ENCODE data around the gene ZRANB3.
"Not testable (repeated sequence)": the region's sequence is repeated elsewhere in the genome, so short reads cannot be mapped to it uniquely, and the experiment has no call there.

The ZRANB3 gene

DNA sequence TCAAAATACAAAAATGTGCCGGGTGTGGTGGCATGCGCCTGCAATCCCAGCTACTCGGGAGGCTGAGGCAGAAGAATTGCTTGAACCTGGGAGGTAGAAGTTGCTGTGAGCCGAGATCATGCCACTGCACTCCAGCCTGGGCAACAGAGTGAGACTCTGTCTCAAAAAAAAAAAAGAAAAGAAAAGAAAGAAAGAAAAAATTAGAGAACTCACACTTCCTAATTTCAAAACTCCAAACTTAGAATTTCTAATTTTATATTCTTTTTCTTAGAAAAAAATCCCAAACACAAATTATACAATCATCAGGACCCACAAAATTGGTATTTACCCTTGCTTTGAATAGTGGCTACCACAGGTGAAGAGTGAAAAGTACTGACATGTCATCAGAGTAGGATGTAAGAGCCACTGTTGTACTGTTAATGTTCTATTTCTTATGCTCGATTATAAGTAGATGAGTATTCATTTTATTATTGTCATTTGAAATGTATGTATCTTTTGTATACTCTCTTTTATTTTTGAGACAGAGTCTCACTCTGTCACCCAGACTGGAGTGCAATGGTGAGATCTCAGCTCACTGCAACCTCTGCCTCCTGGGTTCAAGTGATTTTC is 182.8 kb downstream of the ZRANB3 start:
- Mint-ChIP-seq H3K9me3 (peaks cover 13 to 21% of the 10 kb centered on the region in 2 donors), H3K36me3 (peaks cover 22 to 37% of the 10 kb centered on the region in 2 donors)
- H3K27me3 Mint-ChIP-seq; H3K4me3 Mint-ChIP-seq; DNase-seq; ATAC-seq (replicated peaks); H3K4me1 Mint-ChIP-seq; H3K27ac Mint-ChIP-seq: not testable (repeated sequence)

DNA sequence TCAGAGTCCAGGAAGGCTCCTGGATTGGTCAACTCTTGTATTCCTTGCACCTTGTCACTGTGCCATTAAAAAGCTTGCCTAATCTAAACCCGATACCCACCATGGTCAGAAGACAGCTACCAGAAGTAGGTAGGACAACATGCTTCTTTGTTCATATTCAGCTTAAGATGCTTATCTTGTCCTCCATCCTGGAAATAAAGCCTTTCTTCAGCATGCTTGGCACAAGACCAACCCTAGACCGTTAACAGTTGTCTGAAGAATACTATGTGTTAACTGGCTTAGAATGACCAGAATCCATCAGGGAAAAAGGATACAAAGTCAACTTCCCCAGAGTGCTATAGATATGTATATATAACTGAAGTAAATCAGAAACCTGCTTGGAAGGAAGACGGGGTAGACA is 193.9 kb downstream of the ZRANB3 start:
- Mint-ChIP-seq H3K9me3 (peaks cover 7 to 9% of the 10 kb centered on the region in 2 donors), H3K4me3 (no peak overlapping the region), H3K36me3 (peaks cover 16 to 21% of the 10 kb centered on the region in 2 donors), H3K27me3 (no peaks in the 10 kb centered on the region), H3K4me1 (peaks cover 0 to 11% of the 10 kb centered on the region in 2 donors), H3K27ac (no peak overlapping the region)
- ATAC-seq (replicated peaks) = no peak
- DNase-seq = no peak

DNA sequence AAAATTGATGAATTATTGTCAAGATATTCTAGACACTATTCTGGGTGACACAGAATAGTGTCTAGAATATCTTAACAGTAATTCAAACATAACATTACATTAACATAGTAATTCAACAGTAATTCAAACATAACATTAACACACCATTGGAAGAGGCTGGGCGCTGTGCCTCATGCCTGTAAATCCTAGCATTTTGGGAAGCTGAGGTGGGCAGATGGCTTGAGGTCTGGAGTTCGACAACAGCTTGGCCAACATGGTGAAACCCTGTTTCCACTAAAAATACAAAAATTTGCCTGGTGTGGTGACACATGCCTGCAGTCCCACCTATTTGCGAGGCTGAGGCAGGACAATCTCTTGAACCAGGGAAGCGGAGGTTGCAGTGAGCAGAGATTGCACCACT is 195.8 kb downstream of the ZRANB3 start:
- Mint-ChIP-seq H3K27ac (no peak overlapping the region), H3K4me3 (no peak overlapping the region), H3K4me1 (peaks cover 0 to 11% of the 10 kb centered on the region in 2 donors), H3K27me3 (no peaks in the 10 kb centered on the region), H3K9me3 (peaks cover 12 to 13% of the 10 kb centered on the region in 2 donors), H3K36me3 (peaks cover 16 to 20% of the 10 kb centered on the region in 2 donors)
- ATAC-seq (replicated peaks) = no peak
- no peak for DNase-seq

DNA sequence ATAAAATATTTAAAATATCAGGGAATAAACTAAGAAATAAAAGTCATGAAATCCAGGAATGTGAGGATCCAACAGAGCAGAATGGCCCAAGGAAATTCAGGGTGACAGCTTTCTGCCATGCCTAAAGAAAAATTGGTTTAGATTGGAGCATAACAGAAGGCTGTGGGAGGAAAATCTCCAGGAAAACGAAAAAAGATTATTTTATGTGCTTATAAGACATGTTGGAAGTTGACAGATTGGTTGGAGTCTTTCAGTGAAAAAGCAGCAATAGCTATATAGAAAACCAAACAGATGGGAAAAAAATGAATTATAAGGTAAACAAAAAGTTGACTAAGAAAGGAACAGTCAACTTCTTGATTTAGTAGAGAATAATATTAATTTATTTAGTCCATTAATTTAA is 203.9 kb downstream of the ZRANB3 start:
- ATAC-seq (replicated peaks) (no peak), DNase-seq (no peak)
- peaks cover 24% of the 10 kb centered on the region in 2 donors for H3K9me3 Mint-ChIP-seq
- no peaks in the 10 kb centered on the region for H3K27me3 Mint-ChIP-seq
- H3K36me3 Mint-ChIP-seq = peaks cover 10 to 13% of the 10 kb centered on the region in 2 donors
- no peak overlapping the region for H3K4me3 Mint-ChIP-seq
- H3K27ac Mint-ChIP-seq = no peak overlapping the region
- no peaks in the 10 kb centered on the region for H3K4me1 Mint-ChIP-seq

DNA sequence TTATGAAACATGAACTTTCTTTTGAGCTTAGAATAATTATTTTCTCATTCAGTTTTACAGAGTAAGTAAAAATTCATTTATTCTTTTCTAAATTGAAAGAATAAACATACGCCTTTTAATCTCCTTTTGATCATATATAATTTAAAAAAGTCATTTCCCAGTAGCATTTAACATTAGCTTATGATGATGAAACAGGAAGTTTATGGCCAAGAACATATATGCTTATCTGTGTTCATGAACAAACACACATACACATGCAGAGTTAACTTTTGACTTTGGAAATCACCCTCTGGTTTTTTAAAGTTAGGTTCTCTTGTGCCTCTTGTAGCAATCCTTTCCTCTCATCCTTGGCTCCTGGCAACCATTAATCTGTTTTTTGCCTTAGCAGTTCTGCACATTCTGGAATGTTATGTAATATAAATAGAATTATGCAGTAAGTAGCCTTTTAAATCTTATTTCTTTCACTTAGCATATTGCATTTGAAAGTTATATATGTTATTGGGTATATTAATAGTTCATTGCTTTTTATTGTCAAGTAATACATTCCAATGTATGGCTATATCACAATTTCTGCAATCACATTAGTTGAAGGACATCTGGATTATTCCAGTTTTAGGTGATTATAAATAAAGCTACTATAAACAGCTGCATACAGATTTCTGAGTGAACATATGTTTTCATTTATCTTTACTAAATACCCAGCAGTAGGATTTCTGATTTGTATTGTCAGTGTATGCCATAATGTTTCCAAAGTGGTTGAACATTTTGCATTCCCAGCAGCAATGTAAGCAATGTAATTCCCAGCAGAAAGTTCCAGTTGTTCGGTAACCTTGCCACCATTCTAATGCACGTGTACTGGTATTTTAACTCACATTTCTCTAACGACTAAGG is 210.3 kb downstream of the ZRANB3 start:
- Mint-ChIP-seq H3K27ac (no peak overlapping the region), H3K4me3 (no peak overlapping the region), H3K4me1 (no peaks in the 10 kb centered on the region), H3K36me3 (no peaks in the 10 kb centered on the region), H3K9me3 (peaks cover 2 to 3% of the 10 kb centered on the region in 2 donors), H3K27me3 (no peaks in the 10 kb centered on the region)
- DNase-seq (no peak), ATAC-seq (replicated peaks) (no peak)

DNA sequence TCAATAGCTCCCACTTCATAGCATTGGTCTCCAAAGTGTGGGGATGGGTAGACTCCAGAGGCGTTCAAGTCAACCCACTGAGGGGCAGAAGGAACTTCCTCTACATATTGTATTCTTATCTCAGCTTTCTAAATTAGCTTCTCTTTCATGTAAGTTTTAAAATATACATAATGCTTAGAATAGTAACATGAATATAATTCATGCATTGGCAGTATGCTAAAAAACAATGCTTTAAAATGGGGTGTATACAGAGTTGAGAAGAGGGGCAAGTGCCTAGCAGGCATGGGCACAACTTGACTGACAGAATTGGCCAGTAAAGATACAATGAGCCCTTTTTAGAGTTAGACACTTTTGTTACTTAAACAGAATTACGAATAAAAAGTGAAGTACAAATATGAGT is 212.2 kb downstream of the ZRANB3 start:
- ATAC-seq (replicated peaks) (no peak), DNase-seq (no peak)
- H3K27me3 Mint-ChIP-seq = no peaks in the 10 kb centered on the region
- no peak overlapping the region for H3K4me3 Mint-ChIP-seq
- H3K9me3 Mint-ChIP-seq = no peaks in the 10 kb centered on the region
- no peak overlapping the region for H3K27ac Mint-ChIP-seq
- H3K36me3 Mint-ChIP-seq = no peaks in the 10 kb centered on the region
- H3K4me1 Mint-ChIP-seq = no peaks in the 10 kb centered on the region

DNA sequence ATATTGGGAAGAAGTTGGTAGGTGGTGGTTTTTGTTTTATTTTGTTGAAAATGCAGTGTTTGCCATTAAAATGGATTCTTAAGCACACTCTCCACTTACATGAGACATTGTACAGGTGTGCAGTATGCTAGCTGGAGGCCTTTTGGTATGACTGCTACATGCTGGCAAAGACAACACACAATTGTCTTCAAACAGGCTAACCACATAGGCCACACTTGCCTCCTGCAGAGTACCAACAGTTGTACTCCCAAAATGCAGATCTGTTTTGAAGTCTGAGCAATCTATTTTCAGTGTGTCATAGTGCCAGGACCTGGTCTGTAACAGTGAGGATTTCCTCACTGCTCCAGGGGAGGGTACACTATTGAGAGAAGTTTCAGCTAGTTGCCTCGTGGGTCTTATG is 213.6 kb downstream of the ZRANB3 start:
- H3K9me3 Mint-ChIP-seq = no peaks in the 10 kb centered on the region
- H3K36me3 Mint-ChIP-seq = no peaks in the 10 kb centered on the region
- no peaks in the 10 kb centered on the region for H3K4me1 Mint-ChIP-seq
- no peak for DNase-seq
- ATAC-seq (replicated peaks) = no peak
- H3K27me3 Mint-ChIP-seq = no peaks in the 10 kb centered on the region
- H3K27ac Mint-ChIP-seq = no peak overlapping the region
- no peak overlapping the region for H3K4me3 Mint-ChIP-seq

DNA sequence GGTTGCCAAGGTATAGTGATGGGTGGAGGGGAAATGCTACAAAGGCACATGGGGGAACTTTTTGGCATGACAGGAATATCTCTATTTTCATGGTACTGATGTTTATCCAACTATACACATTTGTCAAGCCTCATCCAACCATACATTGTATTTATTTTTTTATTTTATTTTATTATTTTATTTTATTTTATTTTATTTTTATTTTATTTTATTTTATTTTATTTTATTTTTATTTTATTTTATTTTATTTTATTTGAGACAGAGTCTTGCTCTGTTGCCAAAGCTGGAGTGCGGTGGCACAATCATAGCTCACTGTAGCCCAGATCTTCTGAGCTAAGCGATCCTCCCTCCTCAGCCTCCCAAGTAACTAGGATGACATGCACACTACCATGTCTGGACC is 219.1 kb downstream of the ZRANB3 start:
- H3K4me3 Mint-ChIP-seq = no peak overlapping the region
- DNase-seq = no peak
- H3K4me1 Mint-ChIP-seq = no peaks in the 10 kb centered on the region
- no peak overlapping the region for H3K27ac Mint-ChIP-seq
- no peaks in the 10 kb centered on the region for H3K27me3 Mint-ChIP-seq
- H3K36me3 Mint-ChIP-seq = peaks cover 14 to 21% of the 10 kb centered on the region in 2 donors
- ATAC-seq (replicated peaks) = no peak
- H3K9me3 Mint-ChIP-seq = peaks cover 0 to 2% of the 10 kb centered on the region in 2 donors

DNA sequence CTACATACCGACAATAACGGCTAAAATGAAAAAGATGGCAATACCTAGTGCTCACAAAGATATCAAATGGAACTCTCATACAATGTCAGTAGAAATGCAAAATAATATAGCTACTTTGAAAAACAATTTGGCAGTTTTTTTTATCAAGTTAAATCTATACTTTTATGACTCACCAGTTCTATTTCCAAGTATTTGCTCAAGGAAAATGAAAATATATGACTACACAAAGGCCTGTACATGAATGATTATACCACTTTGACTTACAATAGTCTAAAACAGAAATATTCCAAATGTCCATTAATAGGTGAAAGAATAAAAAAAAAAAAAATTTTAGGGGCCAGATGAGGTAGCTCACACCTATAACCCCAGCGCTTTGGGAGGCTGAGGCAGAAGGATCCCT is 219.8 kb downstream of the ZRANB3 start:
- no peak for ATAC-seq (replicated peaks)
- no peak overlapping the region for H3K4me3 Mint-ChIP-seq

DNA sequence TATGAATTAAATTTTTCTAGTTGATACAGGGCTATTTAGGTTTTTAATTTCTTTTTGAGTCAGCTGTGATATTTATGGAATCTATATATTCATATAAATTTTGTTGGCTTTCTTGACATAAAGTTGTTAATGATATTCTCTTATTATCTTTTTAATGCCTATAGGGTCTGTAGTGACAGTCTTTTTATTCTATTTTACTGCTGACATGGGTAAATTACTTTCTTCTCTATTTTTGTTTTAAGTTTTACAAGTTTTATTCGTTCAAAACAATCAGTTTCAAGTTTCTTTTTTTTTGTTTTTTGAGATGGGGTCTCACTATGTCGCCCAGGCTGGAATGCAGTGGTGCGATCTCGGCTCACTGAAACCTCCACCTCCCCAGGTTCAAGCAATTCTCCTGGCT is 226.3 kb downstream of the ZRANB3 start:
- Mint-ChIP-seq H3K27ac (no peak overlapping the region), H3K36me3 (peaks cover 15 to 34% of the 10 kb centered on the region in 2 donors), H3K4me3 (no peak overlapping the region), H3K9me3 (peaks cover 8% of the 10 kb centered on the region in 2 donors), H3K4me1 (no peaks in the 10 kb centered on the region), H3K27me3 (no peaks in the 10 kb centered on the region)
- ATAC-seq (replicated peaks) (no peak), DNase-seq (no peak)

More for the DNA sequence above, 219.8 kb downstream of the ZRANB3 start:
- no peaks in the 10 kb centered on the region for H3K4me1 Mint-ChIP-seq
- H3K27ac Mint-ChIP-seq = no peak overlapping the region
- H3K9me3 Mint-ChIP-seq = peaks cover 0 to 2% of the 10 kb centered on the region in 2 donors
- DNase-seq = no peak
- peaks cover 14 to 21% of the 10 kb centered on the region in 2 donors for H3K36me3 Mint-ChIP-seq
- no peaks in the 10 kb centered on the region for H3K27me3 Mint-ChIP-seq

DNA sequence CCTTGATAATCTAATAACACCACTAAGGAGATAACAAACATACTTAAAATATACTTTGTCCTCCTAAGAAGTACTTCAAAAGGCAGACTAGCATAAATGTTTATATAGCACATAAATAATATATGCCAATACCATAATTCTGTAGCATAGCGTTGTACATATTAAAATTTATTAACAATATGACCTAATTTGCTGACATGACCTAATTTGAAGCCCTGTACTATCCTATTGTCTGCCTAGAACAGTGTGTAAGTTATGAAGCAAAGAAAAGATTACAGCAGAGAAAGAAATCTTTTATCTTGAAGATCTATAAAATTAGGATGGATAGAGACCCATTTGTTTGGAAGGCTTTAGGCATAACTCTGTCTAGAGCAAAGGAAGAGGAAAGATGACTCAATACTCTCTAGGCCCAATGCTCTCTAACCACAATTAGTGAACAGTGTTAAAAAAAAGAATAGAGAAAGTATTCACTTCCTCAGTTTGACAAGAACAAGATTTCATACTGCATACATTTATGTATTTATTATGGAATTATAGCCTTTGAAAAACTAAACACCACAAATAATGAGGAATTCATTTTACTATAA is 231.3 kb downstream of the ZRANB3 start:
- ATAC-seq (replicated peaks) = peak; percentile 70 to 72
- H3K9me3 Mint-ChIP-seq = peaks cover 13 to 23% of the 10 kb centered on the region in 2 donors

DNA sequence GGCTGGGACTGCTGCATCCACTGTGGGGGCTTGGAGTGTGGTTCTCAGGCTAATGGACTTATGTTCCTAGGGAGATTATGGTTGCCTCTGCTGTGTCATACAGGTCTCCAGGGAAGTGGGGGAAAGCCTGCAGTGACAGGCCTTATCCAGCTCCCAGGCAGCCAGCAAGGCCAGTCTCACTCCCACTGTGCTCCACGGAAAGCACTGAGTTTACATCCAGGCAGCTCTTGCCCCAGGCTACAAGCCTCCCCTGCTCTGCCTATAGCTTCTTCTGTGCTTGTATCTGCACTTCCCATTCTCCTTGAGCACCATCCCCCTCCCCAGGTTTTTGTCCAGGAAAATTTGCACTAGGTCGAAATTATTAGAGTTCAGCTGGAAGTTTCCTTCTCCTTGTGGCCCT is 231.9 kb downstream of the ZRANB3 start:
- peaks cover 31 to 50% of the 10 kb centered on the region in 2 donors for H3K36me3 Mint-ChIP-seq
- DNase-seq (no peak), ATAC-seq (replicated peaks) (no peak)
- peaks cover 16 to 27% of the 10 kb centered on the region in 2 donors for H3K9me3 Mint-ChIP-seq
- no peak overlapping the region for H3K27ac Mint-ChIP-seq
- no peaks in the 10 kb centered on the region for H3K4me1 Mint-ChIP-seq
- H3K4me3 Mint-ChIP-seq = no peak overlapping the region
- no peaks in the 10 kb centered on the region for H3K27me3 Mint-ChIP-seq

More for the DNA sequence above, 231.3 kb downstream of the ZRANB3 start:
- Mint-ChIP-seq H3K36me3 (peaks cover 29 to 48% of the 10 kb centered on the region in 2 donors), H3K4me1 (no peaks in the 10 kb centered on the region), H3K4me3 (no peak overlapping the region), H3K27me3 (no peaks in the 10 kb centered on the region), H3K27ac (no peak overlapping the region)
- DNase-seq = no peak

DNA sequence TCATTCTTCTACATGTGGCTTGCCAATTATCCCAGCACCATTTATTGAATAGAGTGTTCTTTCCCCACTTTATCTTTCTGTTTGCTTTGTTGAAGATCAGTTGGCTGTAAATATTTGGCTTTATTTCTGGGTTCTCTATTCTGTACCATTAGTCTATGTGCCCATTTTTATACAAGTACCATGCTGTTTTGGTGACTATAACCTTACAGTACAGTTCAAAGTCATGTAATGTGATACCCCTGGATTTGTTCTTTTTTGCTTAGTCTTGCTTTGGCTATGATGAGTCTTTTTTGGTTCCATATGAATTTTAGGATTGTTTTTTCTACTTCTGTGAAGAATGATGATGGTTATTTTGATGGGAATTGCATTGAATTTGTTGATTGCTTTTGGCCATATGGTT is 243.9 kb downstream of the ZRANB3 start:
- Mint-ChIP-seq H3K36me3 (peaks cover 10 to 15% of the 10 kb centered on the region in 2 donors), H3K9me3 (peaks cover 26 to 29% of the 10 kb centered on the region in 2 donors)
- H3K27ac Mint-ChIP-seq; H3K27me3 Mint-ChIP-seq; H3K4me3 Mint-ChIP-seq; H3K4me1 Mint-ChIP-seq; DNase-seq; ATAC-seq (replicated peaks): not testable (repeated sequence)

DNA sequence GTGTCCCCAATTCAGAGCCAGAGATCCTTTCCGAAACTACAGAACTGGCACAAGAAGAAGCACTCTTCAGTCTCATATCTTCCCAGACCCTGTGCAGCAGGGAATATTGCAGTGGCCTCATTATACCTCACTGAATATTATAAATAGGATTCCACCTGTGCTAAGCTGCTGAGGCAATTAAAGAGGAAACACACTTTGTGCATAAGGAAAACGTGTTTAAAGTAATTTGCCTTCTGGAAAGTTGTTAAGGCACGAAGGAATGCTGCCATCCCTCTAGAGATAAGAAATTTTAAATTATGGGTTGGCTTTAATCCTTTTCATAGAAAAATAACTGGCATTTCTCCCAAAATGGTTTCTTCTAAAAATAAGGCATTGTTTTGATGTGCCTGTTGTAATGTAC is 245.6 kb downstream of the ZRANB3 start:
- H3K4me3 Mint-ChIP-seq = no peak overlapping the region
- no peak for DNase-seq
- H3K9me3 Mint-ChIP-seq = peaks cover 26% of the 10 kb centered on the region in 2 donors
- H3K4me1 Mint-ChIP-seq = no peaks in the 10 kb centered on the region
- H3K27ac Mint-ChIP-seq = no peak overlapping the region
- no peak for ATAC-seq (replicated peaks)
- no peaks in the 10 kb centered on the region for H3K27me3 Mint-ChIP-seq
- H3K36me3 Mint-ChIP-seq = peaks cover 10 to 12% of the 10 kb centered on the region in 2 donors
